Kidney (tissue), 14 donors: ENCODE measurements around the gene CFAP74. TPM values are rescaled to one million over a fixed set of nuclear protein-coding genes. Genes with fewer than 3 reads are reported as not detected.

Source experiments
- DNase-seq, 5 donors: peaks; one replicate each; pipeline ENCODE4 v3.0.0-alpha.2; 2013 to 2020
- FAIRE-seq: peaks from 2 replicates; lab custom pipeline; 2012; peaks lifted over from hg19 to GRCh38; lab: Jason Lieb, UNC
- H3K27ac ChIP-seq, 2 donors: one replicate each; pipeline ENCODE4 v1.7.0; 2013; ENCODE audit warnings: low read depth in 2 of 2, low read length in 2 of 2, inconsistent platforms in 1 of 2
- H3K27me3 ChIP-seq: one replicate; pipeline ENCODE4 v1.7.1; 2013; ENCODE audit warnings: low read length, inconsistent platforms; ENCODE audit not compliant: control insufficient read depth, insufficient read depth
- H3K36me3 ChIP-seq, 3 donors: one replicate each; pipeline versions ENCODE4 v1.7.0 to v1.7.1; 2013; ENCODE audit warnings: low read length in 3 of 3, control low read depth in 1 of 3, inconsistent platforms in 1 of 3; ENCODE audit not compliant: insufficient read depth in 3 of 3, control insufficient read depth in 2 of 3
- H3K4me1 ChIP-seq, 3 donors: one replicate each; pipeline versions ENCODE4 v1.7.0 to v1.7.1; 2013; ENCODE audit warnings: low read length in 3 of 3, inconsistent platforms in 1 of 3, low read depth in 1 of 3; ENCODE audit not compliant: control insufficient read depth in 2 of 3, insufficient read depth in 2 of 3
- H3K4me3 ChIP-seq, 3 donors: one replicate each; pipeline versions ENCODE4 v1.7.0 to v1.8.1; 2013; ENCODE audit warnings: low read length in 3 of 3, control low read depth in 1 of 3, inconsistent platforms in 1 of 3
- H3K9ac ChIP-seq, 3 donors: one replicate each; pipeline versions ENCODE4 v1.7.0 to v1.7.1; 2013; ENCODE audit warnings: low read length in 3 of 3, control low read depth in 1 of 3, inconsistent platforms in 1 of 3
- H3K9me3 ChIP-seq, 3 donors: one replicate each; pipeline versions ENCODE4 v1.7.0 to v1.7.1; 2013; ENCODE audit warnings: low read length in 3 of 3, control low read depth in 1 of 3, inconsistent platforms in 1 of 3; ENCODE audit not compliant: control insufficient read depth in 2 of 3, insufficient read depth in 1 of 3
- CTCF ChIP-seq: IDR thresholded peaks from 3 replicates; pipeline ENCODE4 v1.5.1; 2012; ENCODE audit warnings: mild to moderate bottlenecking, moderate library complexity, borderline replicate concordance; ENCODE audit not compliant: insufficient read depth; ENCODE audit errors: extremely low read depth
- intact Hi-C: fragments of 100-400 bp; cut with DNase I; formaldehyde crosslinking; loops from one replicate; pipeline ENCODE4 v1.11.1; 2022
- polyA plus RNA-seq: library from polyadenylated mRNA; stranded (reverse); fragments of 350-450 nt; fragmentation: Illumina TruSeq; extraction: RNeasy Lipid Tissue Mini Kit (QIAGEN cat#74804); gene quantifications from one replicate; pipeline ENCODE4 v1.2.3, GENCODE V29; 2014; ENCODE audit warnings: low read depth, low replicate concordance; ENCODE audit not compliant: insufficient read depth
- total RNA-seq: library from RNA; stranded (reverse); fragmentation: NEBNext Ultra II Directional; extraction: Animal tissue kit (Norgen Biotek cat#: 25700); gene quantifications from one replicate; pipeline ENCODE4 v1.2.1, GENCODE V29; 2021
- donor health status: control.
- donor health status: control.
- donor health status: control.
- donor health status: control.
- donor health status: control.
- donor health status: DM: yes; HTN: yes; CAD: no.
- donor health status: Normal renal cell carcinoma (clear cell type).

CFAP74 gene
- total and polyA plus RNA-seq, 2 donors from 2014 or later: not detected

DNA sequence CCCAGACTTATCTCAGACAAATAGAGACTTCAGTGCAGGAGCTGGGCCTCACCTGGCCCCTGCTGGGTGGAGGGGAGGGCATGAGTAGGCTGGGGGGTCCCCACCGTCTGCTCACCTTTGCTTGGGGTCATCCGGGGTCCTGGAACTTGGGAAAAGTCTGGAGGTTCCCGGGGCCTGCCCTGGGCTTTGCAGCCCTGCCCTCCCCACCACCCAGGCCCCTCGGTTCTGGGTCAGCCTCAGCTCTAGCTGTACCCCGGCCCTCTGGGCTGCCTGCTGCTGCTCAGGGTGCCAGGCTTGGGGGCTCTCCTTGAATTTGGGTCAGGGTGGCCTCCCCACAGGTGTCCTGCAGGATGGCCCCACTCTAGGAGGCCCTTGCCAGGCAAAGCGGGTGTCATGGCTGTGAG, 82.1 kb downstream of the CFAP74 start:
- peak in 1 of 5 donors; percentile 79 for DNase-seq
- FAIRE-seq: no peak
- no peak overlapping the region for H3K27ac ChIP-seq
- no peak overlapping the region for H3K4me3 ChIP-seq
- H3K4me1 ChIP-seq: peaks cover 0 to 7% (median 7%) of the 10 kb centered on the region in 3 donors
- H3K9ac ChIP-seq: no peak overlapping the region
- intact Hi-C loops: no loop called here
- no peaks in the 10 kb centered on the region for H3K9me3 ChIP-seq
- H3K27me3 ChIP-seq: no peaks in the 10 kb centered on the region
- TF ChIP-seq CTCF: no peak
- H3K36me3 ChIP-seq: no peaks in the 10 kb centered on the region

DNA sequence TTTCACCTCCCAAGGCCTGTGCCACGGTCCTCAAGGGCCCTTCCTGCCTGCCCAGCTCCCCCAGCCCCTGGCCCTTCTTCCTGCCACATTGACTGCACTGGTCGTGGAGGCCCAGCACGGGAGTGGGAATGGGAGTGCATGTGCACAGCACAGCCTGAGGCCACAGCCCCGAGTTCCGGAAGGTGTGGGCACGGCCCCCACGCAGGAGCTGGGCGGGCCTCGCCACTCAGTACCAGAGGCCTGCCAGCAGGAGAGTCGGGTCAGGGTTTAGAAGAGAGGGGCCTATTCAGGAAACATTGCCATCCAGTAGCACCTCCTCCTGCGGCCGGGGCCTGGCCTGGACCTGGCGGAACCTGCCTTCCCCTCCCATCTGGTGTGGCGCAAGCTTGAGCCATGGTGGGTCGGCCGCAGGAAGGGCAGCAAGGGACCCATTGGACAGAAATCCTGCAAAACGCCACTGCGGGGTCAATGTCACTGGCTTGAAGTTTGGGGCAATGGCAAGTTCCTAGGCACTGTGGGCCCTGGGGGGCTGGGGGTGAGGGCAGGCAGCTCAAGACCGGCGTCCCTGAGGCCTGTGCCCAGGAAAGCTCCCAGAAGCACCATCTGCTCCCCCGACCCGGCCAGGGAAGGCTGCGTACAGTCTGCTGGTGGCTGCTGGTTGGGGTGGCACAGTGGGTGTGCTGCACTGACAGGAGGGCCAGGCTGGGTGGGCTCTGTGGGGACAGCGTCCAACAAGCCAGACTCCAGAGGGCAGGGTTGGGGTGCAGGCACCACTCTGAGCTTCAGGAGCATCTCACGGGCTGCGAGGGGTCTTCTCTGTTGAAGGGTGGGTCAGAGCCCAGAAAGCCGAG, 82.8 kb downstream of the CFAP74 start:
- H3K9ac ChIP-seq: no peak overlapping the region
- no peaks in the 10 kb centered on the region for H3K27me3 ChIP-seq
- H3K27ac ChIP-seq: no peak overlapping the region
- no peak for TF ChIP-seq CTCF
- peaks cover 0 to 7% (median 7%) of the 10 kb centered on the region in 3 donors for H3K4me1 ChIP-seq
- H3K4me3 ChIP-seq: no peak overlapping the region
- FAIRE-seq (no peak), DNase-seq (peak in 2 of 5 donors; percentile 70 to 84)
- intact Hi-C loops: no loop called here
- H3K9me3 ChIP-seq: no peaks in the 10 kb centered on the region
- no peaks in the 10 kb centered on the region for H3K36me3 ChIP-seq

- no peaks in the 10 kb centered on the region for H3K36me3 ChIP-seq
- H3K27me3 ChIP-seq: no peaks in the 10 kb centered on the region
- intact Hi-C loops: no loop called here
- H3K27ac ChIP-seq: peak overlapping the region in 1 of 2 donors; percentile 37
- no peaks in the 10 kb centered on the region for H3K9me3 ChIP-seq
- H3K4me3 ChIP-seq: no peak overlapping the region
- peaks cover 0 to 7% (median 7%) of the 10 kb centered on the region in 3 donors for H3K4me1 ChIP-seq
- FAIRE-seq: no peak
- no peak for TF ChIP-seq CTCF
- no peak overlapping the region for H3K9ac ChIP-seq
- no peak for DNase-seq
Observed at GRCh38 chr1:1920057-1920607, 83.5 kb downstream of the CFAP74 start.
